DND-41 (cell line): ENCODE measurements around the gene KRTAP4-9.

Source experiments
- EZH2 ChIP-seq: IDR thresholded peaks from 3 replicates; pipeline ENCODE4 v1.6.1; 2012; ENCODE audit warnings: borderline replicate concordance, low read depth, mild to moderate bottlenecking, moderate library complexity, low read length, inconsistent platforms; ENCODE audit not compliant: severe bottlenecking
- TF ChIP-seq, protein P1 (sequence below): IDR thresholded peaks from 2 replicates; pipeline ENCODE4 v1.5.1; 2012; ENCODE audit warnings: borderline replicate concordance, low read length, moderate library complexity, mild to moderate bottlenecking; ENCODE audit not compliant: poor library complexity, severe bottlenecking; ENCODE audit errors: extremely low read depth

DNA sequence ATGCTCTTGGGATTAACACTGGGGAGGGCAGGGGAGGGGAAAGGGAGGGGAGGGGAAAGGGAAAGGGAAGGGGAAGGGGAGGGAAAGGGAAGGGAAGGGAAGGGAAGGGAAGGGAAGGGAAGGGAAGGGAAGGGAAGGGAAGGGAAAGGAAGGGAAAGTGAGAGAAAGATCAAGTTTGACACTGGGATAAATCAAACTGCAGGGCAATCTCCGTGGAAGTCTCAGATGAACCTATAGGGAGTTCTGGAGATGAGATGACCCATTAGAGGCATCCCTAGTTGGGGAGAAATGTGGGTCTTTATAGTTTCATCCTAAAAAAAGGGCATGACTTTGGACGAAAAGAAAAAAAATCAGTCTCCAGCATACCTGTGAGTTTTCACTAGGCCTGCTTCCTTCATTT, 16.6 kb downstream of the KRTAP4-9 start:
- TF ChIP-seq, protein P1, sequence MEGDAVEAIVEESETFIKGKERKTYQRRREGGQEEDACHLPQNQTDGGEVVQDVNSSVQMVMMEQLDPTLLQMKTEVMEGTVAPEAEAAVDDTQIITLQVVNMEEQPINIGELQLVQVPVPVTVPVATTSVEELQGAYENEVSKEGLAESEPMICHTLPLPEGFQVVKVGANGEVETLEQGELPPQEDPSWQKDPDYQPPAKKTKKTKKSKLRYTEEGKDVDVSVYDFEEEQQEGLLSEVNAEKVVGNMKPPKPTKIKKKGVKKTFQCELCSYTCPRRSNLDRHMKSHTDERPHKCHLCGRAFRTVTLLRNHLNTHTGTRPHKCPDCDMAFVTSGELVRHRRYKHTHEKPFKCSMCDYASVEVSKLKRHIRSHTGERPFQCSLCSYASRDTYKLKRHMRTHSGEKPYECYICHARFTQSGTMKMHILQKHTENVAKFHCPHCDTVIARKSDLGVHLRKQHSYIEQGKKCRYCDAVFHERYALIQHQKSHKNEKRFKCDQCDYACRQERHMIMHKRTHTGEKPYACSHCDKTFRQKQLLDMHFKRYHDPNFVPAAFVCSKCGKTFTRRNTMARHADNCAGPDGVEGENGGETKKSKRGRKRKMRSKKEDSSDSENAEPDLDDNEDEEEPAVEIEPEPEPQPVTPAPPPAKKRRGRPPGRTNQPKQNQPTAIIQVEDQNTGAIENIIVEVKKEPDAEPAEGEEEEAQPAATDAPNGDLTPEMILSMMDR = no peak
- no peak for TF ChIP-seq EZH2
